Gastroesophageal sphincter (tissue), 4 donors: ENCODE results near the gene RNF34. TPM values are rescaled to one million over a fixed set of nuclear protein-coding genes. Genes with fewer than 3 reads are reported as not detected.
A peak's percentile ranks its signal among the peaks of the same experiment; 100 is the strongest.

ENCODE experiments used
- ATAC-seq: fragments of 150-250 bp; one replicate; pipeline ENCODE4 v1.9.1; 2016; ENCODE audit warnings: mild to moderate bottlenecking, moderate library complexity
- H3K27ac ChIP-seq, 4 donors: fragments of 200-600 bp; sonication (generic) in 3 of 4; 1 replicate in 3 of 4; 2 replicates in 1 of 4; pipeline ENCODE4 v1.5.1; 2016 to 2019
- H3K27me3 ChIP-seq: fragments of 200-600 bp; sonication (generic); one replicate; pipeline ENCODE4 v1.5.1; 2019
- H3K36me3 ChIP-seq, 2 donors: fragments of 200-600 bp; sonication (generic); one replicate each; pipeline ENCODE4 v1.5.1; 2019; ENCODE audit warnings: control low read depth in 1 of 2
- H3K4me1 ChIP-seq, 3 donors: fragments of 200-600 bp; sonication (generic); 1 replicate in 2 of 3; 2 replicates in 1 of 3; pipeline ENCODE4 v1.5.1; 2016 to 2019; ENCODE audit warnings: control low read depth in 2 of 3
- H3K4me3 ChIP-seq, 2 donors: fragments of 200-600 bp; sonication (generic); one replicate each; pipeline ENCODE4 v1.5.1; 2019; ENCODE audit warnings: mild to moderate bottlenecking in 1 of 2, moderate library complexity in 1 of 2
- H3K9me3 ChIP-seq, 3 donors: fragments of 200-600 bp; sonication (generic); one replicate each; pipeline ENCODE4 v1.5.1; 2017 to 2019; ENCODE audit warnings: control low read depth in 2 of 3
- EP300 ChIP-seq: sonication (generic); formaldehyde crosslinking; IDR thresholded peaks from one replicate; pipeline ENCODE4 v1.6.1; 2017; ENCODE audit warnings: antibody characterized with exemption, mild to moderate bottlenecking
- POLR2A ChIP-seq, 2 donors: fragments of 450-650 bp; IDR thresholded peaks; one replicate each; pipeline ENCODE4 v1.6.1; 2017; ENCODE audit warnings: antibody characterized with exemption in 2 of 2, mild to moderate bottlenecking in 2 of 2, moderate library complexity in 1 of 2
- POLR2AphosphoS5 ChIP-seq: sonication (generic); formaldehyde crosslinking; IDR thresholded peaks from one replicate; pipeline ENCODE4 v1.6.1; 2017; ENCODE audit warnings: antibody characterized with exemption
- WGBS, 2 donors: methylation state at CpG; one replicate each; pipeline ENCODE4 v1.1.5; 2018; ENCODE audit warnings: low coverage in 1 of 2; 5-methylcytosine and 5-hydroxymethylcytosine counted together
- total RNA-seq, 4 donors: library from RNA; depleted of rRNA; stranded (reverse); fragments of >200 nt; gene quantifications; one replicate each; pipeline ENCODE4 v1.1.0, GENCODE V29; 2016
- TF ChIP-seq, protein P1 (sequence below), 4 experiments: fragments of 200-600 bp in 2 of 4; fragments of 450-650 bp in 2 of 4; sonication (generic) in 1 of 4; IDR thresholded peaks; one replicate each; pipeline ENCODE4 v1.5.1; 2017 to 2019; ENCODE audit warnings: antibody characterized with exemption in 4 of 4, mild to moderate bottlenecking in 2 of 4, moderate library complexity in 2 of 4

The RNF34 gene
- total RNA-seq, 4 donors from 2014 or later = 42.5 to 76.0 (median 56.3) TPM

- Histone ChIP-seq H3K27me3 (no peaks in the 10 kb centered on the region), H3K4me1 (peaks cover 0 to 40% (median 11%) of the 10 kb centered on the region in 3 donors), H3K27ac (peak overlapping the region in 3 of 4 donors; percentile 62 to 88 (median 69)), H3K9me3 (no peaks in the 10 kb centered on the region), H3K4me3 (peak overlapping the region; percentile 32 to 66), H3K36me3 (no peaks in the 10 kb centered on the region)
- WGBS, 2 donors = 17 to 25% methylated on average over 2 of the region's 48 CpGs
- ATAC-seq = peak; percentile 23
- TF ChIP-seq EP300 = no peak
- no peak for TF ChIP-seq POLR2A (IDR thresholded peaks at IDR 0.05)
- TF ChIP-seq, protein P1, sequence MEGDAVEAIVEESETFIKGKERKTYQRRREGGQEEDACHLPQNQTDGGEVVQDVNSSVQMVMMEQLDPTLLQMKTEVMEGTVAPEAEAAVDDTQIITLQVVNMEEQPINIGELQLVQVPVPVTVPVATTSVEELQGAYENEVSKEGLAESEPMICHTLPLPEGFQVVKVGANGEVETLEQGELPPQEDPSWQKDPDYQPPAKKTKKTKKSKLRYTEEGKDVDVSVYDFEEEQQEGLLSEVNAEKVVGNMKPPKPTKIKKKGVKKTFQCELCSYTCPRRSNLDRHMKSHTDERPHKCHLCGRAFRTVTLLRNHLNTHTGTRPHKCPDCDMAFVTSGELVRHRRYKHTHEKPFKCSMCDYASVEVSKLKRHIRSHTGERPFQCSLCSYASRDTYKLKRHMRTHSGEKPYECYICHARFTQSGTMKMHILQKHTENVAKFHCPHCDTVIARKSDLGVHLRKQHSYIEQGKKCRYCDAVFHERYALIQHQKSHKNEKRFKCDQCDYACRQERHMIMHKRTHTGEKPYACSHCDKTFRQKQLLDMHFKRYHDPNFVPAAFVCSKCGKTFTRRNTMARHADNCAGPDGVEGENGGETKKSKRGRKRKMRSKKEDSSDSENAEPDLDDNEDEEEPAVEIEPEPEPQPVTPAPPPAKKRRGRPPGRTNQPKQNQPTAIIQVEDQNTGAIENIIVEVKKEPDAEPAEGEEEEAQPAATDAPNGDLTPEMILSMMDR (IDR thresholded peaks at IDR 0.05) = no peak
- TF ChIP-seq POLR2AphosphoS5 = no peak
Measured at GRCh38 chr12:121467638-121468498, 68.0 kb downstream of the RNF34 start.

DNA sequence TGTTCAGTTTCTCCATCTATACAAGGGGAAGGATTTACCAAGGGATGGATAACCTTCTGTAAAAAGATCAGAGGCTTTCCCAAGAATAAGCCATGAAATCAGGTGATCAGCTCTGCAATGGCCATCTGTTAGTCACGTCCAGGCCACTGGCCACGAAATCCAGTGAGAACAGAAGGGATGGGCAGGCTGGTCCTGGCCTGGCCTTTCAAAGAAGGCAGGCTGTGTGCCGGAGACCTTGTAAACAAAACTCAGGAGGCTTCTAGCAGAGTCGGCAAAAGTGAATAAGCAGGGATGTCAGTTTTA lies 68.5 kb downstream of the RNF34 start:
- Histone ChIP-seq H3K36me3 (no peaks in the 10 kb centered on the region), H3K27ac (peak overlapping the region in 3 of 4 donors; percentile 21 to 69 (median 21)), H3K27me3 (no peaks in the 10 kb centered on the region), H3K4me3 (no peak overlapping the region), H3K4me1 (peaks cover 0 to 40% (median 11%) of the 10 kb centered on the region in 3 donors), H3K9me3 (no peaks in the 10 kb centered on the region)
- 11 to 23% methylated on average over 4 of the region's 4 CpGs for WGBS, 2 donors
- TF ChIP-seq, protein P1 (IDR thresholded peaks at IDR 0.05) = no peak
- TF ChIP-seq EP300 (no peak), POLR2AphosphoS5 (no peak), POLR2A (IDR thresholded peaks at IDR 0.05) (no peak)
- ATAC-seq = no peak

- Histone ChIP-seq H3K36me3 (no peaks in the 10 kb centered on the region), H3K9me3 (no peaks in the 10 kb centered on the region), H3K27me3 (no peaks in the 10 kb centered on the region), H3K27ac (no peak overlapping the region), H3K4me3 (no peak overlapping the region), H3K4me1 (peaks cover 0 to 33% (median 6%) of the 10 kb centered on the region in 3 donors)
- ATAC-seq = no peak
- WGBS, 2 donors = 83 to 84% methylated on average over 2 of the region's 2 CpGs
- no peak for TF ChIP-seq EP300
- TF ChIP-seq POLR2AphosphoS5 = no peak
- TF ChIP-seq, protein P1 (IDR thresholded peaks at IDR 0.05) = no peak
- no peak for TF ChIP-seq POLR2A (IDR thresholded peaks at IDR 0.05)
Measured at GRCh38 chr12:121470751-121471150, 70.8 kb downstream of the RNF34 start.

DNA sequence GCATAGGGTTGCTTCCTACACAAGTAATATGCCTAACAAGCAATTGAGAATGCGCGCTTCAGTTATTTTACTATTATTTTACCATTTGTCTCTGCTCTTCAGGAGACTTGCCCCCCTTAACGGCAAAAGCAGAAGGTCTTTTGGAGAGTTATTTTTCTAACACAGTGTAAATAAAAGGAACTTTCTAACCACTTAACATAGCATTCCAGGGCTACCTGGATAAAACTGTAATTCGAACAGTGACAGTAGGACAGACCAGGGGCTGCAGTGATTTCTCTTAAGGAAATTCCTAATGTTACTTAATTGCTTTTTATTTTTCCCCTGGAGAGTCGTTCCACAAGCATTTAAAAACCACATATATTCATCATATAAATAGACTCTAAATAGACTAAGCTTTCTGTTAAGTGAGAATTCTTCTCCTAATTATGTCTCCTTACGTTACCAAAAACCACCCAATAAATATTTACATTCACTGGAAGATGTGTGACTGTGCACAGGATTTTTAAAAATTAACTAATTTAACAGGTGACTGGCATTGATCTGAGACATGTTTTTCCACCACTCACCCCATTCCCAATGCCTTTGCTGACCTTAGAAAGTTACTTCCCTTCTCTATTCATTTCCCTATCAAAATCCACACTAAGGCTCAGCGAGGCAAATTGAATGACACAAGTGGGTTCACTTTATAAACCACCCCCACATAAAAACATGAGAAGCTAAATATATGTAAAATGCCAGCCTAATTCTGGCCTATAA lies 72.4 kb downstream of the RNF34 start:
- Histone ChIP-seq H3K9me3 (no peaks in the 10 kb centered on the region), H3K36me3 (no peaks in the 10 kb centered on the region), H3K27ac (no peak overlapping the region), H3K4me1 (peaks cover 0 to 26% (median 5%) of the 10 kb centered on the region in 3 donors), H3K4me3 (no peak overlapping the region), H3K27me3 (no peaks in the 10 kb centered on the region)
- no peak for ATAC-seq
- WGBS, 2 donors = 66 to 68% methylated on average over 6 to 7 of the region's 7 CpGs
- no peak for TF ChIP-seq POLR2A (IDR thresholded peaks at IDR 0.05)
- TF ChIP-seq, protein P1 (IDR thresholded peaks at IDR 0.05) = no peak
- no peak for TF ChIP-seq EP300
- no peak for TF ChIP-seq POLR2AphosphoS5

Other genes starting within 250 kb of the RNF34 start
- gene P2RX4, start 190.0 kb upstream of the RNF34 start, total RNA-seq = 10 to 100 TPM; 15.1 to 32.8 (median 31.0) TPM
- gene CAMKK2, start 103.4 kb upstream of the RNF34 start, total RNA-seq = 10 to 100 TPM; 26.0 to 40.3 (median 30.3) TPM
- gene ANAPC5, start 47.7 kb upstream of the RNF34 start, total RNA-seq = 10 to 100 TPM; 69.2 to 93.5 (median 75.7) TPM
- gene KDM2B, start 180.9 kb downstream of the RNF34 start, total RNA-seq = 10 to 100 TPM in 3 of 4 donors, 1 to 10 TPM in 1; 10.0 to 26.5 (median 15.0) TPM
- 10 to 100 TPM in 3 of 4 donors, 1 to 10 TPM in 1; 8.7 to 15.5 (median 12.6) TPM for gene ORAI1, start 226.4 kb downstream of the RNF34 start, total RNA-seq